ENCODE data around the gene PRR35. TPM values are rescaled to one million over a fixed set of nuclear protein-coding genes. Genes with fewer than 3 reads are reported as not detected.

Gene PRR35
- total RNA-seq, 1 donor from 2014 or later = not detected

DNA sequence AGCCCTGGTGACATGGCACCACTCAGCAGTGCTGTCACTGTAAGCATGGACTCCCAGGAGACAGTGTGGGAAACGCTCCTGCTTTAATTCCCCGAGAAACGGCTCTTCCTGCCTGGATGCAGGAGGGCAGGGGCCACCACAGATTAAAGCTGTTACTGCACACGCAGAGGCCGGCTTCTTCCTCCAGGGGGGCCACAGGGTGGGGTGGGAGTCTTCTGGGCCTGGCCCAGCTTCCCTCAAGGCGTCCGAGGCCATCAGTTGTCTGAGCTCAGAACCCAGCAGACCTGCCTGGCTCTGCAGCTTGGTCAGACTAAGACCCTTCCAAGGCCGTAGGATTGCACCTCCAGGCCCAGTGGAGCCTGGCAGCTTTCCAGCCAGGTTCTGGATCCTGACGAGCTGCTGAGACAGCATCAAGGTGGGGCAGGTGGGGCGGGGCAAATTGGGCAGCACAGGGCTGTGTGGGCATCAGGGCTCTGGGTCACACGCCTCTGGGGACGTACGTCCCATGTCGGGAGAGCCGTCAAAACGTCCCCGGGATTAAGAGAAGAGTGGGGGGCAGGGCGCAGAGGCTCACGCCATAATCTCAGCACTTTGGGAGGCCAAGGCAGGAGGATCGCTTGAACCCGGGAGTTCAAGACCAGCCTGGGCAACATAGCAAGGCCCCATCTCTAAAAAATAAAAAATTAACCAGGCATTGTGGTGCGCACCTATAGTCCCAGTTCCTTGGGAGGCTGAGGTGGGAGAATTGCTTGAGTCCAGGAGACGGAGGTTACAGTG, 37.7 kb upstream of the PRR35 start:
- no peak for DNase-seq (ENCODE audit: low read depth)
- no peaks in the 10 kb centered on the region for H3K27me3 ChIP-seq (ENCODE audit: control insufficient read depth, insufficient read depth, low read length)
- H3K4me3 ChIP-seq (ENCODE audit: low read depth, low read length) = no peak overlapping the region
- H3K36me3 ChIP-seq (ENCODE audit: control insufficient read depth, insufficient read depth, low read length) = no peaks in the 10 kb centered on the region
- TF ChIP-seq, protein P1, sequence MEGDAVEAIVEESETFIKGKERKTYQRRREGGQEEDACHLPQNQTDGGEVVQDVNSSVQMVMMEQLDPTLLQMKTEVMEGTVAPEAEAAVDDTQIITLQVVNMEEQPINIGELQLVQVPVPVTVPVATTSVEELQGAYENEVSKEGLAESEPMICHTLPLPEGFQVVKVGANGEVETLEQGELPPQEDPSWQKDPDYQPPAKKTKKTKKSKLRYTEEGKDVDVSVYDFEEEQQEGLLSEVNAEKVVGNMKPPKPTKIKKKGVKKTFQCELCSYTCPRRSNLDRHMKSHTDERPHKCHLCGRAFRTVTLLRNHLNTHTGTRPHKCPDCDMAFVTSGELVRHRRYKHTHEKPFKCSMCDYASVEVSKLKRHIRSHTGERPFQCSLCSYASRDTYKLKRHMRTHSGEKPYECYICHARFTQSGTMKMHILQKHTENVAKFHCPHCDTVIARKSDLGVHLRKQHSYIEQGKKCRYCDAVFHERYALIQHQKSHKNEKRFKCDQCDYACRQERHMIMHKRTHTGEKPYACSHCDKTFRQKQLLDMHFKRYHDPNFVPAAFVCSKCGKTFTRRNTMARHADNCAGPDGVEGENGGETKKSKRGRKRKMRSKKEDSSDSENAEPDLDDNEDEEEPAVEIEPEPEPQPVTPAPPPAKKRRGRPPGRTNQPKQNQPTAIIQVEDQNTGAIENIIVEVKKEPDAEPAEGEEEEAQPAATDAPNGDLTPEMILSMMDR (IDR thresholded peaks at IDR 0.05; ENCODE audit: insufficient read depth, low read length, poor library complexity, severe bottlenecking) = no peak

DNA sequence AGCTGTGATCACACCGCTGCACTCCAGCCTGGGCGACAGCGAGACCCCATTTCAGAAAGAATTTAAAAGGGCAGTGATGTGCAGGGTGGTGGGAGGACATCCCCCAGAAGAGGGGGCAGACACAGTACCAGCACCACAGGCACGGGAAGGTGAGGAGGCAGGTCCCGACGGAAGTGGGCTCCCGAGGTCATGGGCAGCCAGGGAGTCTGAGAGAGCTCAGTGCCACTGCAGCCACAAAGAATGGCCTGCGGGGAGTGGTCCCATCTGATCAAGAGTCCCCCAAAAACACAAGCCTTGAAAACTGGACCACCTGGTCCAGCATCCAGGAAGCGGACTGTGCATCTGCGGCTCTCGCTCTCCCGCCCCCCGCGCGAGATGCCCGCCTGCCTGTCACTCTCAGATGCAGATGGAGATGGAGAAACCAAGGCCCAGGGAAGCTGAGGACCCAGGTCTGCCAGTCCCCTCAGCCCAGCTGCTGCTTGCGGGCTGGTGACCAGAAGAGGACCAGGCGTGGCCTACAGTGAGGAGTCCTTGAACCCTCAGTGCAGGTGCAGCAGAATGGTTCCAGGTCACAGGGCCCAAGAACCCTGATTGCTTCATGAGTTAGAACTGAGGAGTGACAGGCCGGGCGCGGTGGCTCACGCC, 37.0 kb upstream of the PRR35 start:
- DNase-seq (ENCODE audit: low read depth) = no peak
- no peaks in the 10 kb centered on the region for H3K27me3 ChIP-seq (ENCODE audit: control insufficient read depth, insufficient read depth, low read length)
- H3K36me3 ChIP-seq (ENCODE audit: control insufficient read depth, insufficient read depth, low read length) = no peaks in the 10 kb centered on the region
- H3K4me3 ChIP-seq (ENCODE audit: low read depth, low read length) = no peak overlapping the region
- TF ChIP-seq, protein P1 (IDR thresholded peaks at IDR 0.05; ENCODE audit: insufficient read depth, low read length, poor library complexity, severe bottlenecking) = no peak

DNA sequence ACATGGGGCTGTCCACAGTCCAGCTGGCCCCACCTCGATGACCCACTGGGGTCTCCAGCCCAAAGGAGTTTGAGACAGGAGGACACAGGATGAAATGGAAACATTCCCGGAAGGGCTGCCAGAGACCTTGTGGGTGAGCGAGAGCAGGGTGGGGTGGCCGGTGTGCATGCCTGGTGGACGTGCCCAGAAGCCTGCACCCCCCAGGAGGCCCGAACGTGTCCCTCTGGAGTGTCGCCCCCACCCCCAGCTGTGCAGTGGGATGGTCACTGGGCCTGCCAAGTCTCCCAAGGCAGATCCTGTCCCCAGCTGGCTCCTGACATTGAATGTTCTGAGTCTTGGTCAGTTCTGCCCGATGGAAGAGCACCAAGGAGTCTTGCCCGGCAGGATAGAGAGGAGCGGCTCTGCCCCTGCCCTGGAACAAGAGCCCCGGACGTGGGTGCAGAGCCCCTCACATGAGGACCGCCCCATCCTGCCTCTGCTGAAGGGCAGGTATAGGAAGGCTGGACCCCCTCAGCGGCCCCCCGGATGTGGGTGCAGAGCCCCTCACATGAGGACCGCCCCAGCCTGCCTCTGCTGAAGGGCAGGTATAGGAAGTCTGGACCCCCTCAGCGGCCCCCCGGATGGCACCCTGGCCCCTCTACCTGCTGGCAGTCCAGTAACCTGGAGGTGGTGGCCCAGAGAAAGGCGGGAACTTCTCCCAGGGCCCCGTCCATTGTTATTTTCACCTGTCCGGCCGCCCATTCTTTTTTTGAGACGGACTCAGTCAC, 35.7 kb upstream of the PRR35 start:
- H3K4me3 ChIP-seq (ENCODE audit: low read depth, low read length) = no peak overlapping the region
- no peak for DNase-seq (ENCODE audit: low read depth)
- H3K36me3 ChIP-seq (ENCODE audit: control insufficient read depth, insufficient read depth, low read length) = no peaks in the 10 kb centered on the region
- TF ChIP-seq, protein P1 (IDR thresholded peaks at IDR 0.05; ENCODE audit: insufficient read depth, low read length, poor library complexity, severe bottlenecking) = no peak
- no peaks in the 10 kb centered on the region for H3K27me3 ChIP-seq (ENCODE audit: control insufficient read depth, insufficient read depth, low read length)

DNA sequence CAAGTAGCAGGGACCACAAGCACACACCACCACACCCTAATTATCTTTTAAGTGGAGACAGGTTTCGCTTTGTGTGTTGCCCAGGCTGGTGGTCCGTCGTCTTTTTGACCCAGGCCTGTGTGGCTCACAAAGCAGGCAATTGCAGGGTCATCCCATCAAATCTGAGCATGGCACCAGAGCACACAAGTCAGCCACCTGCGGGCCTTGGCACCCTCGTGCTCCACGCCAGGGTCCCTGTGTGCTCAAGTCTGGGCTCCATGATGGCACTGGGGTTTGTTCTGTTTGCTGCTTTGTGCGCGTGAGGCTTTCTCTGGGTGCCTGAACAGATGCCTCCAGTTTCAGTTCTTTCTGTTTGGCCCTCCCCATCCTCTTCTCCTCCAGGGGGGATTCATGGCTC, 35.1 kb upstream of the PRR35 start:
- TF ChIP-seq, protein P1 (IDR thresholded peaks at IDR 0.05; ENCODE audit: insufficient read depth, low read length, poor library complexity, severe bottlenecking) = no peak
- no peak overlapping the region for H3K4me3 ChIP-seq (ENCODE audit: low read depth, low read length)
- no peak for DNase-seq (ENCODE audit: low read depth)

DNA sequence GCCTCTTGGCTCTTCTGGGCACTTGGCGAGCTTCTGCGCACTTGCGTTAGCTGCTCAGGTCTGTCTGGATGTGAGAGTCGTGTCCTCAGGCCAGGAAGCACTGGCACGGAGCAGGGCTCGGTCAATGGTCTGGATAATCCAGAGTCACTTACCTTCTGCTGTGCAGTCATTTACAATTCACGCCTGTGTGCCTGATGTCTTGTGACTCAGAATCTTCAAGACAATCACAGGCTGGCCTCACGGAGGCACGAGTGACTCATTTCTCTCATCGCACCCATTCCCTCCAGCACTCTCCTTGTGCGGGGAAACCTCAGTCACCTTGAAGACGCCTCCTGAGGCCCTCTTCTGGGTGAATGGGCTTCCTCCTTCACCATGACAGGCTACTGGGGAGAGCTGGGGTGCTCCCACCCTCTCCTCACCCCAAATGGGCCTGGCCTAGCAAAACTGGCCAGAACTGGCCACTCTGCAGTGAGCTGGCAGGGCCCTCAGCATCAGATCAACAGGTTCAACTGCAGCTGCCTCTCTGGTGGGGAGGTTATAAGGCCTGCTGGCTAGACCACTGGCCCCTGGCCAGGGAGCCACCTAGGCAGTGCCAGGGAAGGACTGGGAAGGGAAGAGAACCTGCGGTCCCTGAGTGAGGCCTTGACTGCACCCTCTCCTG, 34.5 kb upstream of the PRR35 start:
- TF ChIP-seq, protein P1 (IDR thresholded peaks at IDR 0.05; ENCODE audit: insufficient read depth, low read length, poor library complexity, severe bottlenecking) = no peak
- Histone ChIP-seq H3K4me3 (ENCODE audit: low read depth, low read length) (no peak overlapping the region), H3K27me3 (ENCODE audit: control insufficient read depth, insufficient read depth, low read length) (no peaks in the 10 kb centered on the region), H3K36me3 (ENCODE audit: control insufficient read depth, insufficient read depth, low read length) (peaks cover 2% of the 10 kb centered on the region)
- DNase-seq (ENCODE audit: low read depth) = peak; percentile 93

More for the DNA sequence above, 35.1 kb upstream of the PRR35 start:
- H3K36me3 ChIP-seq (ENCODE audit: control insufficient read depth, insufficient read depth, low read length) = peaks cover 2% of the 10 kb centered on the region
- H3K27me3 ChIP-seq (ENCODE audit: control insufficient read depth, insufficient read depth, low read length) = no peaks in the 10 kb centered on the region

Measured in kidney epithelial cell (primary cell).